ENCODE results near the gene FSTL4. TPM values are rescaled to one million over a fixed set of nuclear protein-coding genes. Genes with fewer than 3 reads are reported as not detected.

The FSTL4 gene
- polyA plus RNA-seq, 1 of the 3 experiments (the other 2 are of a cell fraction): not detected

- no peaks in the 10 kb centered on the region for H3K79me2 ChIP-seq (ENCODE audit: insufficient read depth)
- H3K27ac ChIP-seq (ENCODE audit: low read depth in 2 of 2, low read length in 1 of 2): no peak overlapping the region
- no peaks in the 10 kb centered on the region for H3K9me2 ChIP-seq
- TF ChIP-seq JUND (IDR thresholded peaks at IDR 0.05): no peak
- H2AFZ ChIP-seq (ENCODE audit: low read depth): no peak overlapping the region
- no peak overlapping the region for H3K4me2 ChIP-seq
- no peak for DNase-seq
- H3K36me3 ChIP-seq (replicated peaks in 1 of 2; ENCODE audit: control insufficient read depth in 1 of 2, insufficient read depth in 2 of 2, low read length in 1 of 2): no peaks in the 10 kb centered on the region
- POLR2A ChIA-PET: no interaction called here
- H3K27me3 ChIP-seq (ENCODE audit: insufficient read depth): no peaks in the 10 kb centered on the region; the same call in 1 of the 2 replicates
- H3K4me1 ChIP-seq (ENCODE audit: control insufficient read depth in 1 of 2, insufficient read depth in 2 of 2, low read depth in 1 of 2, low read length in 1 of 2): no peaks in the 10 kb centered on the region; a peak in 1 of 4 replicates
- WGBS (ENCODE audit: low lambda C conversion rate): 40% methylated on average over 4 of the region's 4 CpGs
- H4K20me1 ChIP-seq (ENCODE audit: insufficient read depth): no peaks in the 10 kb centered on the region
- CTCF ChIA-PET: interaction anchor here (0.7 to 1.8 kb wide), 2 partner anchors 9 to 167 kb away, joined by 3 to 9 read pairs; no protein-coding TSS in a partner anchor
- H3K9ac ChIP-seq: no peak overlapping the region
- H3K9me3 ChIP-seq: no peaks in the 10 kb centered on the region
- H3K4me3 ChIP-seq (ENCODE audit: low read depth in 2 of 2, low read length in 1 of 2): no peak overlapping the region
- no peaks in the 10 kb centered on the region for H3F3A ChIP-seq (replicated peaks; ENCODE audit: insufficient read depth)
Measured at GRCh38 chr5:133278317-133278716, 334.0 kb downstream of the FSTL4 start.

GRCh38 chr5:133277744-133278143 lies 334.6 kb downstream of the FSTL4 start:
- ChIA-PET CTCF (interaction anchor here (1.8 kb wide), 1 partner anchor 10 kb away, joined by 9 read pairs; no protein-coding TSS in a partner anchor), POLR2A (no interaction called here)
- TF ChIP-seq GABPA (IDR thresholded peaks at IDR 0.05; ENCODE audit: low read depth) (no peak), FOXJ3 (CRISPR knock-in tag; IDR thresholded peaks at IDR 0.05) (no peak), TCF12 (IDR thresholded peaks at IDR 0.05) (no peak), SIN3A (IDR thresholded peaks at IDR 0.05; ENCODE audit: borderline replicate concordance, low read depth, low read length) (no peak), RFX5 (IDR thresholded peaks at IDR 0.05; ENCODE audit: low read length) (no peak), RCOR1 (IDR thresholded peaks at IDR 0.05; ENCODE audit: low read length) (no peak), ELF1 (IDR thresholded peaks at IDR 0.05) (no peak), RAD21 (IDR thresholded peaks at IDR 0.05; ENCODE audit: low read length) (no peak), USF1 (IDR thresholded peaks at IDR 0.05; ENCODE audit: borderline replicate concordance, low read depth) (no peak), MXI1 (IDR thresholded peaks at IDR 0.05; ENCODE audit: low read depth, low read length) (no peak), ZBTB33 (IDR thresholded peaks at IDR 0.05; ENCODE audit: borderline replicate concordance, low read depth) (no peak), NRF1 (IDR thresholded peaks at IDR 0.05; ENCODE audit: low read depth, low read length) (no peak), REST (IDR thresholded peaks at IDR 0.05; ENCODE audit: low read depth, low read length) (no peak), JUND (IDR thresholded peaks at IDR 0.05) (no peak), RXRA (IDR thresholded peaks at IDR 0.05; ENCODE audit: borderline replicate concordance, low read depth) (no peak), MAX (IDR thresholded peaks at IDR 0.05; ENCODE audit: low read depth) (no peak), GATA2 (CRISPR knock-in tag; IDR thresholded peaks at IDR 0.05) (no peak), SMC3 (IDR thresholded peaks at IDR 0.05; ENCODE audit: low read depth, low read length) (no peak), CHD2 (IDR thresholded peaks at IDR 0.05; ENCODE audit: low read length, partially characterized antibody) (no peak)
- Histone ChIP-seq H3K79me2 (ENCODE audit: insufficient read depth) (no peaks in the 10 kb centered on the region), H2AFZ (ENCODE audit: low read depth) (no peak overlapping the region), H3K36me3 (replicated peaks in 1 of 2; ENCODE audit: control insufficient read depth in 1 of 2, insufficient read depth in 2 of 2, low read length in 1 of 2) (no peaks in the 10 kb centered on the region), H3K9me3 (no peaks in the 10 kb centered on the region), H3K4me1 (ENCODE audit: control insufficient read depth in 1 of 2, insufficient read depth in 2 of 2, low read depth in 1 of 2, low read length in 1 of 2) (no peaks in the 10 kb centered on the region; a peak in 1 of 4 replicates), H3K9ac (no peak overlapping the region), H3K9me2 (no peaks in the 10 kb centered on the region), H3K27me3 (ENCODE audit: insufficient read depth) (no peaks in the 10 kb centered on the region; the same call in 1 of the 2 replicates), H3K4me3 (ENCODE audit: low read depth in 2 of 2, low read length in 1 of 2) (no peak overlapping the region), H3K4me2 (no peak overlapping the region), H3K27ac (ENCODE audit: low read depth in 2 of 2, low read length in 1 of 2) (no peak overlapping the region), H3F3A (replicated peaks; ENCODE audit: insufficient read depth) (no peaks in the 10 kb centered on the region), H4K20me1 (ENCODE audit: insufficient read depth) (no peaks in the 10 kb centered on the region)
- DNase-seq: no peak
- 81% methylated on average over 7 of the region's 8 CpGs for WGBS (ENCODE audit: low lambda C conversion rate)

Measured in SK-N-SH (cell line).